HepG2 (cell line): ENCODE results near the gene APOL4. TPM values are rescaled to one million over a fixed set of nuclear protein-coding genes. Genes with fewer than 3 reads are reported as not detected.

ENCODE experiments used
- CBX5 ChIP-seq: sonication (generic); formaldehyde crosslinking; IDR thresholded peaks from 2 replicates; pipeline ENCODE4 v1.4.0; 2020; ENCODE audit warnings: missing genetic modification reagents, borderline replicate concordance
- GLI4 ChIP-seq: sonication (generic); formaldehyde crosslinking; IDR thresholded peaks from 2 replicates; pipeline ENCODE4 v1.5.1; 2020; ENCODE audit warnings: missing genetic modification reagents, mild to moderate bottlenecking, moderate library complexity, borderline replicate concordance
- HCFC1 ChIP-seq: fragments of 150-350 bp; IDR thresholded peaks from 2 replicates; pipeline ENCODE4 v1.6.1; 2014; ENCODE audit warnings: low read depth, low read length
- HOXA5 ChIP-seq: sonication (generic); formaldehyde crosslinking; IDR thresholded peaks from 2 replicates; pipeline ENCODE4 v1.4.0; 2020; ENCODE audit warnings: missing genetic modification reagents
- JDP2 ChIP-seq: sonication (generic); formaldehyde crosslinking; IDR thresholded peaks from 2 replicates; pipeline ENCODE4 v1.8.1; 2022; ENCODE audit warnings: missing genetic modification reagents, borderline replicate concordance
- MTA1 ChIP-seq: sonication (generic); formaldehyde crosslinking; IDR thresholded peaks from 2 replicates; pipeline ENCODE4 v1.4.0; 2020; ENCODE audit warnings: missing genetic modification reagents, mild to moderate bottlenecking, borderline replicate concordance
- NCOR1 ChIP-seq: fragments of 200-600 bp; sonication (generic); IDR thresholded peaks from 2 replicates; pipeline ENCODE4 v1.7.0; 2017; ENCODE audit warnings: antibody characterized with exemption, low read length, borderline replicate concordance
- NFIC ChIP-seq: IDR thresholded peaks from 2 replicates; pipeline ENCODE4 v1.6.1; 2012; ENCODE audit warnings: mild to moderate bottlenecking, low read length, inconsistent platforms
- ZNF17 ChIP-seq: sonication (generic); formaldehyde crosslinking; IDR thresholded peaks from 2 replicates; pipeline ENCODE4 v1.5.0; 2020; ENCODE audit warnings: mild to moderate bottlenecking, missing genetic modification reagents
- ZNF570 ChIP-seq: sonication (generic); formaldehyde crosslinking; IDR thresholded peaks from 2 replicates; pipeline ENCODE4 v1.4.0; 2020; ENCODE audit warnings: mild to moderate bottlenecking, missing genetic modification reagents, borderline replicate concordance
- ZNF660 ChIP-seq: sonication (generic); formaldehyde crosslinking; IDR thresholded peaks from 2 replicates; pipeline ENCODE4 v1.5.1; 2020; ENCODE audit warnings: mild to moderate bottlenecking, low read depth, missing genetic modification reagents, borderline replicate concordance
- polyA plus RNA-seq, 8 experiments: library from polyadenylated mRNA; depleted of rRNA in 3 of 8; stranded (reverse) in 7 of 8; unstranded in 1 of 8; fragments of >200 nt; fragmentation: Illumina TruSeq in 4 of 8; extraction: Trizol in 4 of 8; gene quantifications; 2 replicates each; pipeline versions ENCODE4 v1.2.1 to v1.2.3, GENCODE V29; 2011 to 2016; ENCODE audit warnings: low read depth in 4 of 8, missing spikeins in 1 of 8, mixed read lengths in 1 of 8; ENCODE audit not compliant: insufficient read depth in 1 of 8
- total RNA-seq, 5 experiments: library from RNA; depleted of rRNA; stranded (reverse); fragments of >200 nt; fragmentation: Illumina TruSeq; extraction: Trizol; gene quantifications; 2 replicates each; pipeline ENCODE4 v1.2.3, GENCODE V29; 2016; ENCODE audit warnings: low read depth in 1 of 5
- TF ChIP-seq, protein P1 (sequence below): fragments of 450-650 bp; IDR thresholded peaks from 2 replicates; pipeline ENCODE4 v1.6.1; 2017
- TF ChIP-seq, protein P2 (sequence below): sonication (generic); formaldehyde crosslinking; IDR thresholded peaks from 2 replicates; pipeline ENCODE4 v1.8.1; 2023; ENCODE audit warnings: mild to moderate bottlenecking, missing genetic modification reagents
- TF ChIP-seq, protein P3 (sequence below): sonication (generic); formaldehyde crosslinking; IDR thresholded peaks from 2 replicates; pipeline ENCODE4 v1.5.0; 2020; ENCODE audit warnings: mild to moderate bottlenecking, missing genetic modification reagents
- TF ChIP-seq, protein P4 (sequence below): sonication (generic); formaldehyde crosslinking; IDR thresholded peaks from 2 replicates; pipeline ENCODE4 v1.8.1; 2023; ENCODE audit warnings: mild to moderate bottlenecking, inconsistent platforms, moderate library complexity, missing genetic modification reagents, borderline replicate concordance
- TF ChIP-seq, protein P5 (sequence below): sonication (generic); formaldehyde crosslinking; IDR thresholded peaks from 2 replicates; pipeline ENCODE4 v1.9.0; 2022; ENCODE audit warnings: missing genetic modification reagents, mild to moderate bottlenecking, borderline replicate concordance
- TF ChIP-seq, protein P6 (sequence below): sonication (generic); formaldehyde crosslinking; IDR thresholded peaks from 2 replicates; pipeline ENCODE4 v1.9.0; 2021; ENCODE audit warnings: missing genetic modification reagents, borderline replicate concordance
- TF ChIP-seq, protein P7 (sequence below): sonication (generic); formaldehyde crosslinking; IDR thresholded peaks from 2 replicates; pipeline ENCODE4 v1.8.0; 2022; ENCODE audit warnings: mild to moderate bottlenecking, missing genetic modification reagents

The APOL4 gene
- total and polyA plus RNA-seq, 2 of the 13 experiments (the other 11 are each of a cell fraction or from before 2014, with no cell fraction given), result 0.77 to 2.8 TPM

DNA sequence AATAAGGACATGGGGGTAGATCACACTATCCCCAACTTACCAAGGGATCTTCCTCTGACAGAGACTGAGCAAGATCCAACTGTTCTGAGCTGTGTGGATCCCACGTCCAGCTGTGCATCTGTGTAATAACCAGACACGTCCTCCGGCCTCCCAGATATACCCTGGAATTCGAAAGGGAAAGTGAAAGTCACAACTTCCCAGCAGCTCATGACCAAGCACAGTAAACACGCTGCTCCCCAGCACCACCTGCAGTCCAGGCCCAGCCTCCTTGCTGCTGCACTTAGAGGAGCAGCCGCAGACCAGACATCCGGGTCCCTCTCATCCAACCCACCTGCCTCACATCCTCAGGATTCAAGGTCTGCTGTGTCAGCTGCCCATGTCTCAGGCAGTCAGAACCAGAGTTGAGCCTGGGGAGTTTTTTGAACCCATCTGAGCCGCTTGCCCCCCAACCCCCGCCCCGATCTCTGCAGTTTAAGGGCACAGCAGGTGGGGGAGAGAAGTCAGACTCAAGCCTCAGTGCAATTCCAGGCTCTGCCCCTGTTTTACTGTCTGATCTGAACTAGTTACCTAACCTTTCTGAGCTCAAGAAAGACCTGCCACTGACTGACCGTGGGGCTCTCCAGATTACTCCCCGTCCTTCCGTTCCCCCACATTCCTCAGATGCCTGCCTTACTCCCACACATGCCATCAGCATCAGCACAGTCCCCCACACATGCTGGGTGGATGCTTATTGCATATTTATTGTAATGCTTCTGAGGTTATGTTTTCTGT, 38.0 kb upstream of the APOL4 start, which contains the start of gene APOL2 (continued):
- TF ChIP-seq, protein P1, sequence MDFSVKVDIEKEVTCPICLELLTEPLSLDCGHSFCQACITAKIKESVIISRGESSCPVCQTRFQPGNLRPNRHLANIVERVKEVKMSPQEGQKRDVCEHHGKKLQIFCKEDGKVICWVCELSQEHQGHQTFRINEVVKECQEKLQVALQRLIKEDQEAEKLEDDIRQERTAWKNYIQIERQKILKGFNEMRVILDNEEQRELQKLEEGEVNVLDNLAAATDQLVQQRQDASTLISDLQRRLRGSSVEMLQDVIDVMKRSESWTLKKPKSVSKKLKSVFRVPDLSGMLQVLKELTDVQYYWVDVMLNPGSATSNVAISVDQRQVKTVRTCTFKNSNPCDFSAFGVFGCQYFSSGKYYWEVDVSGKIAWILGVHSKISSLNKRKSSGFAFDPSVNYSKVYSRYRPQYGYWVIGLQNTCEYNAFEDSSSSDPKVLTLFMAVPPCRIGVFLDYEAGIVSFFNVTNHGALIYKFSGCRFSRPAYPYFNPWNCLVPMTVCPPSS, result no peak
- TF ChIP-seq ZNF660 (CRISPR knock-in tag), result no peak
- TF ChIP-seq ZNF17 (CRISPR knock-in tag), result no peak
- no peak for TF ChIP-seq GLI4 (CRISPR knock-in tag)
- no peak for TF ChIP-seq ZNF570 (CRISPR knock-in tag)
- no peak for TF ChIP-seq CBX5
- TF ChIP-seq HCFC1, result peak; percentile 57
- TF ChIP-seq, protein P2, sequence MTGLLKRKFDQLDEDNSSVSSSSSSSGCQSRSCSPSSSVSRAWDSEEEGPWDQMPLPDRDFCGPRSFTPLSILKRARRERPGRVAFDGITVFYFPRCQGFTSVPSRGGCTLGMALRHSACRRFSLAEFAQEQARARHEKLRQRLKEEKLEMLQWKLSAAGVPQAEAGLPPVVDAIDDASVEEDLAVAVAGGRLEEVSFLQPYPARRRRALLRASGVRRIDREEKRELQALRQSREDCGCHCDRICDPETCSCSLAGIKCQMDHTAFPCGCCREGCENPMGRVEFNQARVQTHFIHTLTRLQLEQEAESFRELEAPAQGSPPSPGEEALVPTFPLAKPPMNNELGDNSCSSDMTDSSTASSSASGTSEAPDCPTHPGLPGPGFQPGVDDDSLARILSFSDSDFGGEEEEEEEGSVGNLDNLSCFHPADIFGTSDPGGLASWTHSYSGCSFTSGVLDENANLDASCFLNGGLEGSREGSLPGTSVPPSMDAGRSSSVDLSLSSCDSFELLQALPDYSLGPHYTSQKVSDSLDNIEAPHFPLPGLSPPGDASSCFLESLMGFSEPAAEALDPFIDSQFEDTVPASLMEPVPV (CRISPR knock-in tag), result peak; percentile 53; the same call in 1 of the 2 replicates
- TF ChIP-seq HOXA5 (CRISPR knock-in tag), result no peak
- TF ChIP-seq NCOR1, result no peak
- TF ChIP-seq, protein P3, sequence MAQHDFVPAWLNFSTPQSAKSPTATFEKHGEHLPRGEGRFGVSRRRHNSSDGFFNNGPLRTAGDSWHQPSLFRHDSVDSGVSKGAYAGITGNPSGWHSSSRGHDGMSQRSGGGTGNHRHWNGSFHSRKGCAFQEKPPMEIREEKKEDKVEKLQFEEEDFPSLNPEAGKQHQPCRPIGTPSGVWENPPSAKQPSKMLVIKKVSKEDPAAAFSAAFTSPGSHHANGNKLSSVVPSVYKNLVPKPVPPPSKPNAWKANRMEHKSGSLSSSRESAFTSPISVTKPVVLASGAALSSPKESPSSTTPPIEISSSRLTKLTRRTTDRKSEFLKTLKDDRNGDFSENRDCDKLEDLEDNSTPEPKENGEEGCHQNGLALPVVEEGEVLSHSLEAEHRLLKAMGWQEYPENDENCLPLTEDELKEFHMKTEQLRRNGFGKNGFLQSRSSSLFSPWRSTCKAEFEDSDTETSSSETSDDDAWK (CRISPR knock-in tag), result no peak
- TF ChIP-seq, protein P4, sequence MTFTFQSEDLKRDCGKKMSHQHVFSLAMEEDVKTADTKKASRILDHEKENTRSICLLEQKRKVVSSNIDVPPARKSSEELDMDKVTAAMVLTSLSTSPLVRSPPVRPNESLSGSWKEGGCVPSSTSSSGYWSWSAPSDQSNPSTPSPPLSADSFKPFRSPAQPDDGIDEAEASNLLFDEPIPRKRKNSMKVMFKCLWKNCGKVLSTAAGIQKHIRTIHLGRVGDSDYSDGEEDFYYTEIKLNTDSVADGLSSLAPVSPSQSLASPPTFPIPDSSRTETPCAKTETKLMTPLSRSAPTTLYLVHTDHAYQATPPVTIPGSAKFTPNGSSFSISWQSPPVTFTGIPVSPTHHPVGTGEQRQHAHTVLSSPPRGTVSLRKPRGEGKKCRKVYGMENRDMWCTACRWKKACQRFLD (CRISPR knock-in tag), result peak; percentile 73; the same call in 1 of the 2 replicates
- no peak for TF ChIP-seq JDP2 (CRISPR knock-in tag)
- TF ChIP-seq, protein P5, sequence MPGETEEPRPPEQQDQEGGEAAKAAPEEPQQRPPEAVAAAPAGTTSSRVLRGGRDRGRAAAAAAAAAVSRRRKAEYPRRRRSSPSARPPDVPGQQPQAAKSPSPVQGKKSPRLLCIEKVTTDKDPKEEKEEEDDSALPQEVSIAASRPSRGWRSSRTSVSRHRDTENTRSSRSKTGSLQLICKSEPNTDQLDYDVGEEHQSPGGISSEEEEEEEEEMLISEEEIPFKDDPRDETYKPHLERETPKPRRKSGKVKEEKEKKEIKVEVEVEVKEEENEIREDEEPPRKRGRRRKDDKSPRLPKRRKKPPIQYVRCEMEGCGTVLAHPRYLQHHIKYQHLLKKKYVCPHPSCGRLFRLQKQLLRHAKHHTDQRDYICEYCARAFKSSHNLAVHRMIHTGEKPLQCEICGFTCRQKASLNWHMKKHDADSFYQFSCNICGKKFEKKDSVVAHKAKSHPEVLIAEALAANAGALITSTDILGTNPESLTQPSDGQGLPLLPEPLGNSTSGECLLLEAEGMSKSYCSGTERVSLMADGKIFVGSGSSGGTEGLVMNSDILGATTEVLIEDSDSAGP (CRISPR knock-in tag), result peak; percentile 59; the same call in 1 of the 2 replicates
- TF ChIP-seq, protein P6, sequence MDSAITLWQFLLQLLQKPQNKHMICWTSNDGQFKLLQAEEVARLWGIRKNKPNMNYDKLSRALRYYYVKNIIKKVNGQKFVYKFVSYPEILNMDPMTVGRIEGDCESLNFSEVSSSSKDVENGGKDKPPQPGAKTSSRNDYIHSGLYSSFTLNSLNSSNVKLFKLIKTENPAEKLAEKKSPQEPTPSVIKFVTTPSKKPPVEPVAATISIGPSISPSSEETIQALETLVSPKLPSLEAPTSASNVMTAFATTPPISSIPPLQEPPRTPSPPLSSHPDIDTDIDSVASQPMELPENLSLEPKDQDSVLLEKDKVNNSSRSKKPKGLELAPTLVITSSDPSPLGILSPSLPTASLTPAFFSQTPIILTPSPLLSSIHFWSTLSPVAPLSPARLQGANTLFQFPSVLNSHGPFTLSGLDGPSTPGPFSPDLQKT, result no peak
- TF ChIP-seq, protein P7, sequence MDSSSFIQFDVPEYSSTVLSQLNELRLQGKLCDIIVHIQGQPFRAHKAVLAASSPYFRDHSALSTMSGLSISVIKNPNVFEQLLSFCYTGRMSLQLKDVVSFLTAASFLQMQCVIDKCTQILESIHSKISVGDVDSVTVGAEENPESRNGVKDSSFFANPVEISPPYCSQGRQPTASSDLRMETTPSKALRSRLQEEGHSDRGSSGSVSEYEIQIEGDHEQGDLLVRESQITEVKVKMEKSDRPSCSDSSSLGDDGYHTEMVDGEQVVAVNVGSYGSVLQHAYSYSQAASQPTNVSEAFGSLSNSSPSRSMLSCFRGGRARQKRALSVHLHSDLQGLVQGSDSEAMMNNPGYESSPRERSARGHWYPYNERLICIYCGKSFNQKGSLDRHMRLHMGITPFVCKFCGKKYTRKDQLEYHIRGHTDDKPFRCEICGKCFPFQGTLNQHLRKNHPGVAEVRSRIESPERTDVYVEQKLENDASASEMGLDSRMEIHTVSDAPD (CRISPR knock-in tag), result no peak
- no peak; the same call in 1 of the 2 replicates for TF ChIP-seq NFIC
- TF ChIP-seq MTA1 (CRISPR knock-in tag), result peak; percentile 57; the same call in 1 of the 2 replicates
